ENCODE measurements around the gene RBM47.

Gene RBM47

GRCh38 chr4:40585201-40585799 is 44.4 kb downstream of the RBM47 start:
- no peak overlapping the region for H3K4me3 ChIP-seq (ENCODE audit: low read depth, low read length)
- DNase-seq (ENCODE audit: low read depth): no peak
- no peak for TF ChIP-seq CTCF (IDR thresholded peaks at IDR 0.05; ENCODE audit: low read depth, low read length, missing control alignments)
- in situ Hi-C loops (cut with HindIII; ENCODE audit: low sequenced_read_pairs): no loop called here

- no peak for DNase-seq (ENCODE audit: low read depth)
- no peak overlapping the region for H3K4me3 ChIP-seq (ENCODE audit: low read depth, low read length)
- no peak for TF ChIP-seq CTCF (IDR thresholded peaks at IDR 0.05; ENCODE audit: low read depth, low read length, missing control alignments)
- in situ Hi-C loops (cut with HindIII; ENCODE audit: low sequenced_read_pairs): no loop called here
Measured at GRCh38 chr4:40584517-40585141, 45.0 kb downstream of the RBM47 start.

- DNase-seq (ENCODE audit: low read depth): no peak
- in situ Hi-C loops (cut with HindIII; ENCODE audit: low sequenced_read_pairs): no loop called here
- H3K4me3 ChIP-seq (ENCODE audit: low read depth, low read length): no peak overlapping the region
- TF ChIP-seq CTCF (IDR thresholded peaks at IDR 0.05; ENCODE audit: low read depth, low read length, missing control alignments): no peak
Measured at GRCh38 chr4:40583850-40584439, 45.7 kb downstream of the RBM47 start.

GRCh38 chr4:40582413-40582812 is 47.3 kb downstream of the RBM47 start:
- H3K4me3 ChIP-seq (ENCODE audit: low read depth, low read length): no peak overlapping the region
- no peak for DNase-seq (ENCODE audit: low read depth)
- in situ Hi-C loops (cut with HindIII; ENCODE audit: low sequenced_read_pairs): no loop called here
- no peak for TF ChIP-seq CTCF (IDR thresholded peaks at IDR 0.05; ENCODE audit: low read depth, low read length, missing control alignments)

- no peak for DNase-seq (ENCODE audit: low read depth)
- in situ Hi-C loops (cut with HindIII; ENCODE audit: low sequenced_read_pairs): no loop called here
- no peak overlapping the region for H3K4me3 ChIP-seq (ENCODE audit: low read depth, low read length)
- no peak for TF ChIP-seq CTCF (IDR thresholded peaks at IDR 0.05; ENCODE audit: low read depth, low read length, missing control alignments)
Measured at GRCh38 chr4:40581254-40582140, 48.2 kb downstream of the RBM47 start.

- peak; percentile 58 for DNase-seq (ENCODE audit: low read depth)
- no peak overlapping the region for H3K4me3 ChIP-seq (ENCODE audit: low read depth, low read length)
- TF ChIP-seq CTCF (IDR thresholded peaks at IDR 0.05; ENCODE audit: low read depth, low read length, missing control alignments): no peak
- in situ Hi-C loops (cut with HindIII; ENCODE audit: low sequenced_read_pairs): no loop called here
Measured at GRCh38 chr4:40579983-40580382, 49.7 kb downstream of the RBM47 start.

Measured in astrocyte of the cerebellum (primary cell).